GM03348 (cell line): ENCODE results near the gene UNC93A.
"Not testable (repeated sequence)": the region's sequence is repeated elsewhere in the genome, so short reads cannot be mapped to it uniquely, and the experiment has no call there.

Experiments
- DNase-seq: peaks from one replicate; pipeline ENCODE4 v3.0.0; 2012; ENCODE audit warnings: low spot score

Gene UNC93A

DNA sequence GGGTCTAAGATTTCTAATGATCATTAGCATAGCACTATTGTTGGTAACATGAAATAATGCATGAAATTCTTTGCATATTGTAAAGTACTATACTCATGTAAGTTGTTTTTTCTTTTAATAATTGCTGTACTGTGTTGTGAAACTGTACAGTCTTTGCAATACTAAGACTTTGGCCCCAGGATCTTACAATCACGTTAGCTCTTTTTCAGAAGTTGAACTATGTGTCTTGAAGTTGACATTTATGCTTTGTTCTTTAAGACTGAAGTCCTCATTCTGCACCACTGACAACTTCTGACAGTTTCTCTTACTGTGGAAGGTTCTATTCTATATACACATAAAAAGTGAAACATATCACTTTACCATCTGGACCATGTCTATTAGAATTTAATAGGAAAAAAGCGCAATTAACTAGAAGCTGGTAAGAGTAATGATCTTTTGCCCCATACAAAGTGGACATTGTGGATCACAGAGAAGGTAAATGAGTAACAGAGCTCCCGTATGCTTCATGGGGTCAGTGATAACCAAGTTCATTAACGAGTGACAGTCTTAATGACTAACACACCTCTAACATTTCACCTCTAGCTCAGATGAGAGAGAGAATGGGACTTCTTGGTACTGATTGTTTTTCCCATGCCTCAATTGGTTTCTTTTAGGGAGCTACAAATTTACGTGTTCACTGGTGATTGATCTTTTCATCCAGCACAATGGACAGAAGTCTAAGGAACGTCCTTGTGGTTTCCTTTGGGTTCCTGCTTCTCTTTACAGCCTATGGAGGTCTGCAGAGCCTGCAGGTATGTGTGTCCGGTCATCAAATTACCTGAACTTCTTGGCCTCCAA, at the start of gene UNC93A:
TSS of gene UNC93A (plus strand) at position 530 of the 837 bp plus-strand sequence. CDS start at position 705, 175 bp downstream.
- DNase-seq, result no peak

DNA sequence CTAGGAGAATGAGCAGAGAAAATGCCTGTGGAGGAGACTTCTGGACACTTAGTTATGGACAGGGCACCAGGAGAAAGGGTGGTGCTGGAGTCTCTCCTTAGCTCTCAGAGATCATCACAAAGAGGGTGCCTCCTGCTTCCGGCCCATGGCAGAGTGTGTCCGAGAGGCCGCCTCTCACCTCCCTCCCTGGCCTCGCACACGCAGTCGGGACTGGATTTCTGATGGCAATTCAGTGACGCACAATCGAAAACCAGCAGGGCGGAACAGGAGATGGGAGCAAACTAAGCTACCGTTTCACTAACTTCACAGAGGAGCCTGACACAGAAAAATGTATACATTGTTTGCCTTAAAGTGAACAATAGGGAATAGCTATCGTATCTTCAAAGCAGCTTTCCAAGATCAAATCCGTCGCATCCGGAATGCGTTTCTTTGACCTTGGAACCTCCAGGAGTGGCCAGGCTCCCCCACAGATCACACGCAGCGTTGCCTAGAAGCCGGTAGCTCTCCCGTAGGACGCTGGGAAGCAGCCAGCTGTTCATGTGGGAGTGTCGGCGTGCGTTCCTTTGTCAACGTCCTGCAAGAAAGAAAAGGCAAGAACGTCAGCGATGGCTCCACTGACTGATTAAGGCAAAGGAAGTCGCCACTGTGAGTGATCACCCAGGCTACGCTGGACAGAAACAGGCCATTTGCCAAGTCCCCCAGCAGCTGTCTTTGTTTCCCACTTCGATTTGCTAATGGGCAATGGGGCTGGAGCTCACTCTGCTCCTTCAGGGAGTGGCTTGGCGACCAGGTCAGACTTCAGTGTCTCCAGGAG, 49.6 kb upstream of the UNC93A start:
- not testable (repeated sequence) for DNase-seq

DNA sequence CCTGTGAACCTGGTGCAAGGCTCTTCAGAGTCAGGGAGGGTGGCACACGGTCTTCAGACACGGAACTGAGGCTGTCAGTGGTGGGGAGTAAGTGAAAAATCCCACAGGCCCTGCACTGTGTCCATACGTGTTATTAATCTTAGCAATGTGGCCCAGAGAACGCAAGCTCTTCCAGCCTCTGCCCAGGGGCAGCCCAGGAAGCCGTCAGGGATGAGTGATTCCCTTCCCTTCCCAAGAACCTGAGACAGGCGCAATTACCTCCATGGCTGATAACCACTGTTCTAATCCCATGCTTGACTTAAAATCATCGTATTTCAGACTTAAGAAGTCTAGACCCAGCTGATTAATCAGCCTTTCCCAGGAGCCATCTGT, 49.0 kb upstream of the UNC93A start:
- not testable (repeated sequence) for DNase-seq

DNA sequence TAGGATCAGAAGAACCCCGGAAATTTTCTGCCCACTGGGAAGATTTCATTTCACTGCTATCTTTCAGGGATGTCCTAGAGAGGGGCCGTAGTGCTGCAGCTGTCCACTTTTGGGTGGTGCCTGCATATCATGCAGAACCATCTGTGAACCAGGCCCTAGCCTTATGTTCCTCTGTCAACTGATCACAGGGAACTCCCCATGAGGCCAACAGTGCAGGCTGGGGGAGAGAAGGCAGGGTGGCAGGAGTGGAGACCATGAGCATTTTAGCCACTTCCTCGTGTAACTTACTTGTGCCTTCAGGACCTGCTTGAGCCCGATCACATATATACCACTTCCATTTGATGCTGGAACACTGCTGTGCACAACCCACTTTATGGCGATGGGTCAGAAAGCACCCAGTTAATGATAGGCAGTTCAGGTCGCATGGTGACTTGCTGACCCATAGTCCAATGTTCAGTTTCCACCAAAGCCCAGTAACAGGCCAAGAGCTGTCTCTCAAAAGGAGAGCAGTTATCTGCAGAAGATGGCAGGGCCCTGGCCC, 48.5 kb upstream of the UNC93A start:
- DNase-seq, result not testable (repeated sequence)

DNA sequence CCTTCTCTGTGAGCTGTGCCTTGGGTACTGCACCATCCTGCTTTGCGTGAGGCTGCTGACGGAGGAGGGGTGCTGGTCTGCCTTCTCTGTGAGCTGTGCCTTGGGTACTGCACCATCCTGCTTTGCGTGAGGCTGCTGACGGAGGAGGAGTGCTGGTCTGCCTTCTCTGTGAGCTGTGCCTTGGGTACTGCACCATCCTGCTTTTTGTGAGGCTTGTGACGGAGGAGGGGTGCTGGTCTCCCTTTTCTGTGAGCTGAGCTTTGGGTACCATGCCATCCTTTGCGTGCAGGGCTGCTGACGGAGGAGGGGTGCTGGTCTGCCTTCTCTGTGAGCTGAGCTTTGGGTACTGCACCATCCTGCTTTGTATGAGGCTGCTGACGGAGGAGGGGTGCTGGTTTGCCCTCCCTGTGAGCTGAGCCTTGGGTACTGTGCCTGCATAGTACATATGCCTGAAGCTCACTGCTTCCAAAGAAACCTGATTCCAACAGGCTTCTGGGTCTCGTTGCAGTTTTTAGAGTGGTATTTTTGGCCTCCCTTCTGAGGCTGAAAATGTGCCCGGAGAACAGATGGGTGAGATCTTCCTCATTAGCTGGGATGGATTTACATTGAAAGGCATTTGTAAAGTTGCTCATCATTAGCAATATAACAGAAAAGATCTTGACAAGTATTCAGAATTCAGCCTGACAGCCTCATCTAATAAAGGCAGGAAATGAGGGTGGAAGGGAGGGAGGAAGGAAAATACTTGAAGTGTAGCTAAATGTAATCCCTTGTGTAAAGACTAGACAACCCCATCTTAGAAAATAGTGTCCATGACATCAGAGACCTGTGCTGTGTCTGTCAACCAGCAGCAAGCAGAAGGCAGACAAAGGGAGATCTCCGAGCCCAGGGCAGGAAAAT, 46.8 kb upstream of the UNC93A start:
- no peak for DNase-seq

DNA sequence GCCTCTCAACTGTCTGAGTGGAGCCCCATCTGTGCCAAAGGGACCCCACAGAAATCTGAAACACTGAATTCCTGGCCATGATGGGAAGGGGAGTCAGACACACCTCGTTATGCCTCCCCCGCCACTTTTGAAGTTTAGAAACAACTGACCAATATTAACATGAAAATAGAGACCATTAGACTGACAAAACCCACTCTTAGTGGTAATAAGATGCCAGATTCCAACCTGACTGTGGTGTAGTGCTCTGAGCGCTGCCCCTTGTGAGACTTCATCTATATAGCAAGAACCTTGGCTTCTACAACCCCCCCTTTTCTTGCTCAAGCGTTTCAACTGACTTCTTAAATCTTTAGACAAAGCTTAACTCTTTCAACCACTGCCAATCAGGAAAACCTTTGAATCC, 46.1 kb upstream of the UNC93A start:
- no peak for DNase-seq

DNA sequence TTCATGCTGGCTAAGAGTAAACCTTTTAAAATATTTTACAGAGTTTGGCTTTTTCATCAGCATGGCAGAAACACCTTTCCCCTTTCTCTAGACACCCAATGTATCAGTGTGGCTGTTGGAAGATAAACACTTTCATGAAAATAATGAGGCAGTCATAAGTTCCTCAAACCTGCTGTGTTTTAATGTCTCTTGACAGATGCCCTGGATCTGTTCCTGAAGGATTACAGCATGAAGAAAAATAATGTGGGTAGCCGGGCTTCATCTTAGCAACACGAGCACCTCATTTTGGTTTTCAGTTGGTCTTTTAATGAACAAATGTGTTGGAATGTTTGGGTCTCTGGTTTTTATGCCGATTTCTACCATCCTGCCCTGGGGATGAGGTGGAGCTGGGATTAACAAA, 45.5 kb upstream of the UNC93A start:
- DNase-seq, result no peak

DNA sequence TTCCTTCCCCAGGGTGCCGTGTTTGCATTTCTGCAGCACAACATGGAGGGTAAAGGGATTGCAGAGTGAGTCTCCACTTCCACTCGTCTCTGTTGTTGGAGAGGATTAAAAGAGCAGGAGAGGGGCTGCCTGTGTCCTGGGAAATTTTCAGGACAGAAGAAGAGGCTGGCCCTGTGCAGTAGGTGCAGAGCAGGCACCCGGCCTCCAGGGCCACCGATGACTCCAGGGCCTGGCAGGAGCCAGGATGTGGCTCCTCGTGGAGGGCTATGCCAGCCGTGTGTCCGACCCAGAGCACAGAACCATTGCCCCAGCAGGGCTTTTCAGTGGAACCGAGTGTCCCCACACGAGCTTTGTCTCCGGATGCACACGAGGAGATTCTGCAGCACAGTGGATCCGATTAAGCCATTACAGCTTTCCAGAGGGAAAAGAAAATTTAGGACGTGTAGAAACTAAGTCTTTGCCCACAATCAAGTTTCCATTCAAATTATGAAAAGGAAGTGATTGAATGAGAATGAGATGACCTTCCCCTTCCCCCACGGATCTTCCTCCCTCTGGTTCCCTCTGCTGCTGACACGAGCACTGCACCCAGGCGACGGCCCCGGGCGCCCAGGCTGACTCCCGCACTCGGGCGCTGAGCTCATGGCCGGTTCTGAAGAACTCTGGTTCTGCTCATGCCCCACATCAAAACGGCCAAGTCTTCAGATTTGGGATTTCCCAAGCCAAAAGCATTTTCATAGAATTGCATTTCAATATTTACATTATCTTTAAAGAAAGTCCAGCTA, 43.1 kb upstream of the UNC93A start:
- no peak for DNase-seq

DNA sequence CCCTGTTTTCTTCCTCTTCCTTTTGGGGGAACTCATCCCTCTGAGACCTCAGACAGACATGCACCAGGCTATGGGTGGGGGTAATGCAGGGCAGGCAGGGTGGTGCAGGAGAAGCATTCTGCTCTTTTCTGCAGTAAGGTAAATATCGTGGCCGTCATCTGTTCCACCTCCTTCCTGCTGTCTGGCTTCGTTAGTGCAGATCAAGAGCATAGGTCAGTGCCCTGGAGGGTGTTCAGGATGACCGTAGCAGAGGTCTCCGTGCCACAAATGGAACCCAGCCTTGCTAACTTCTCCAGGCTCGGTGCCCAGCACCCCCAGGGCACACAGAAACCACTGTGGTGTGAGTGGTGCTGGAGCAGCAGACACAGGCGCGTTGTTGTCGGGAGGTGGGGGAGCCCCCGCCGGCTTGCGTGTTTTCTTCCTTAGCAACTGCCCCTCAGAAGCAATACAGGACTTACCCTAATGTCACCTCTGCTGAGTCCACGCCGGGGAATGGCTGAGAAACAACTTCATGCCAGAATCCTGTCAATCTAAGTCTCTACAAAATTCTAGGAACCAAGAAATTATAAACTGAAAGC, 42.1 kb upstream of the UNC93A start:
- not testable (repeated sequence) for DNase-seq

DNA sequence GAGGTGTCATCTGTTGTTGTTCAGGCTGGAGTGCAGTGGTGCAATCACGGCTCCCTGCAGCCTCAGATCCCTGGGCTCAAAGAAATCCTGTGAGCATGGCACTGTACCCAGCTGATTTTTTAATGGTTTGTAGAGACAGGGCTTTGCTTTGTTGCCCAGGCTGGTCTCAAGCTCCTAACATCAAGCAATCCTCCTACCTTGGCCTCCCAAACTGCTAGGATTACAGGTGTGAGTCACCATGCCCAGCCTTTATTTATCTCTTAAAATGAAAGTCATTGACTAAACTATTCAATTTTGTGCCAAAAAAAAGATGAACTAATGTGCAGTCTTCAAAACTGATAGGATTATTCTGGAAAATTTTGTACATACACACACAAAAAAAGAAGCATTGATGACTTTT, 38.8 kb upstream of the UNC93A start:
- no peak for DNase-seq

DNA sequence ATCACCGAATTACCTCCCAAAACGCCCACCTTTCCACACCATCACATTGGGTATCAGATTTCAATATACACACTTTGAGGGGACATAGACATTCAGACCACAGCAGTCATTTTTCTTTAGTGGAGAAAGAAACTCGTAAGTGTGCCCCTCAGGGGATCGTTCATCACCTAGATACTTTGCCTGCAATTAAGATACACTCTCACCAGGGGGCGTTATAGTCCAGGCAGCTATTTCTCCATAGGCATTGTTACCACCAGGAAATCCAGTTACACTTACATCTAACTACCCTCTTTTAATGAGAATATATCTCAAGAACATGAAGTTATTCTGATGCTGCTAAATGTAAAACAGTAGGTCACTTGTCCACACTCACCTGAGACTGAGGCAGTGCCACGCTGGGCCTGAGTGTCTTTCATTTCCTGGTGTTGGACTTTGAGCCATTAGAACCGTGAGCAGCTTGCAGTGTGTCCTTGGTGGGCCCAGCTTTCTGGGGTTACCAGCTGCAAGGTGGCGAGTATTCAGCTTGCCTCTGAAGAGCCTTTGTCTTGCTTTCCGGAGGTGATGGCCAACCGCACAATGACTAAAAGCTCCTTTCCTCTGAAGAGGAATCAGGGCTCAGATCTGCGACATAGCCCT, 35.1 kb upstream of the UNC93A start:
- DNase-seq, result no peak

DNA sequence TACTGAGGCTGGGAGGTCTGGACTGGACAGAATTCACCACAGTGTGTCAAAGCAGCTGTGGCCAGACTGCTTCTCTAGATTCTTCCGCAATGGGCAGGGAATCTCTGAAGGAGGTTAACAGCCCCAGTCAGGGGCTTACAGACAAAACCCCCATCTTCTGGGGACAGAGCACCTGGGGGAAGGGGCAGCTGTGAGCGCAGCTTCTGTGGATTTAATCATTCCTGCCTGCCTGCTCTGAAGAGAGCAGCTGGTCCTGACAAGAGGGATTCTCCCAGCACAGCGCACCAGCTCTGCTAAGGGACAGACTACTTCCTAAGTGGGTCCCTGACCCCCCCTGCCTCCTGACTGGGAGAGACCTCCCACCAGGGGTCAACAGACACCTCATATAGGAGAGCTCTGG, 32.5 kb upstream of the UNC93A start:
- no peak for DNase-seq

DNA sequence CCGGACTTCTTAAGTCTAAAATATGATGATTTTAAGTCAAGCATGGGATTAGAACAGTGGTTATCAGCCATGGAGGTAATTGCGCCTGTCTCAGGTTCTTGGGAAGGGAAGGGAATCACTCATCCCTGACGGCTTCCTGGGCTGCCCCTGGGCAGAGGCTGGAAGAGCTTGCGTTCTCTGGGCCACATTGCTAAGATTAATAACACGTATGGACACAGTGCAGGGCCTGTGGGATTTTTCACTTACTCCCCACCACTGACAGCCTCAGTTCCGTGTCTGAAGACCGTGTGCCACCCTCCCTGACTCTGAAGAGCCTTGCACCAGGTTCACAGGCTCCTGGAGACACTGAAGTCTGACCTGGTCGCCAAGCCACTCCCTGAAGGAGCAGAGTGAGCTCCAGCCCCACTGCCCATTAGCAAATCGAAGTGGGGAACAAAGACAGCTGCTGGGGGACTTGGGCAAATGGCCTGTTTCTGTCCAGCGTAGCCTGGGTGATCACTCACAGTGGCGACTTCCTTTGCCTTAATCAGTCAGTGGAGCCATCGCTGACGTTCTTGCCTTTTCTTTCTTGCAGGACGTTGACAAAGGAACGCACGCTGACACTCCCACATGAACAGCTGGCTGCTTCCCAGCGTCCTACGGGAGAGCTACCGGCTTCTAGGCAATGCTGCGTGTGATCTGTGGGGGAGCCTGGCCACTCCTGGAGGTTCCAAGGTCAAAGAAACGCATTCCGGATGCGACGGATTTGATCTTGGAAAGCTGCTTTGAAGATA, 24.9 kb upstream of the UNC93A start:
- DNase-seq, result not testable (repeated sequence)

DNA sequence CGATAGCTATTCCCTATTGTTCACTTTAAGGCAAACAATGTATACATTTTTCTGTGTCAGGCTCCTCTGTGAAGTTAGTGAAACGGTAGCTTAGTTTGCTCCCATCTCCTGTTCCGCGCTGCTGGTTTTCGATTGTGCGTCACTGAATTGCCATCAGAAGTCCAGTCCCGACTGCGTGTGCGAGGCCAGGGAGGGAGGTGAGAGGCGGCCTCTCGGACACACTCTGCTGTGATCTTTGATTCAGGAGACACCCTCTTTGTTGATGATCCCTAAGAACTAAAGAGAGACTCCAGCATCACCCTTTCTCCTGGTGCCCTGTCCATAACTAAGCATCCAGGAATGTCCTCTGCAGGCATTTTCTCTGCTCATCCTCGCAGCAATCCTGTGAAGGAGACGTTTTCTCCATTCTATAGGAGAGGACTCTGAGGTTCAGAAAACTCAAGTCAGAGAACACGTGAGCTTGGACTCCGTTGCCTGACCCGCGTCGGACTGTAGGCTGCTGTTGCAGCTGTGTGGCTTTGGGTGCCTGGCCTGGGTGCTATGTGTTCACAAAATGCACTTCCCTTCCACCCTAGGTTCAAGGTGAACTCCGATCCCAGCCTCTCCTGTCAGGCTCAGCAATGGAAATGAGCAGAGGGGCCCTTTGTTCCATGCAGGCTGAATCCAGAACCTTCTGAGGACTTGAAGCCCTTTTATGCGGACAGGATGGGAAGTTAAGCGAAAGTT, 24.1 kb upstream of the UNC93A start:
- DNase-seq, result no peak

DNA sequence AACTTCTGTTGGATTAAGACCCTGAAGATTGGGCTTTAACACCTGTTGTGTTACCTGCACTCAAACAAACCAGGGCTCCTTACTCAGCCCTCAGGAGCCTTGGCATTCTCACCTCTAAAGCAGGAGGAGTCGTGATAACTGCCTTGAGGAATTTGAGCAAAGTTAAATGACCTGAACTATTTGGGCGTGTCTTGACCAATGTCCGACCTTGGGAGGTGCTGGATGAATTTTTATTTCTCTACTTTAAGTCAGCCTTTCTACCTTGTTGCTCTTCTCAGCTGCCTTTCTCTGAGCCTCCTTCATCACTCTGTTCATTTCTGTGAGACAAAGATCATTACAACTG, 23.6 kb upstream of the UNC93A start:
- not testable (repeated sequence) for DNase-seq

DNA sequence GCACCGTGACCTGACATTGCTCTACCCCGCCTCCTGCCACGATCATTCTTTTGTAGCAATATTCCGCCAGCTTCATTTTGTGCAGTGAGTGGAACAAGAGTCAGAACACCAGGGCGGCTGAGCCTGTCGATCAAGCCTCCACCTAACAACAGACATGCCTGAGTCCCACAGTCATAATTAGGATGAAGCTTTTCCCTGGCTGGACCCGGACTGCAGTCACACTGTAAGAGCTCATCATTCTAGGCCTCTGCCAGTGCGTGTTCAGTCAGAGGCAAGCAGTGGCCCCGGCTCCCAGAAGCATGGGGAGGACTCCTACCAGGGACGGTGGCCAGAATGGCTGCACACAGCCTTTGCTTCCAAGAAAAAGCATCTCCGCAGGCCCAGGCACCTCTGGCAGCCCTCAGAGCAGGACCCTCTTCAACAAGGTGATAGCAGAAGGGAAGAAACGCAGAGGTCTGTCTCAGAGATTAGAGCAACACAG, 23.2 kb upstream of the UNC93A start:
- no peak for DNase-seq

DNA sequence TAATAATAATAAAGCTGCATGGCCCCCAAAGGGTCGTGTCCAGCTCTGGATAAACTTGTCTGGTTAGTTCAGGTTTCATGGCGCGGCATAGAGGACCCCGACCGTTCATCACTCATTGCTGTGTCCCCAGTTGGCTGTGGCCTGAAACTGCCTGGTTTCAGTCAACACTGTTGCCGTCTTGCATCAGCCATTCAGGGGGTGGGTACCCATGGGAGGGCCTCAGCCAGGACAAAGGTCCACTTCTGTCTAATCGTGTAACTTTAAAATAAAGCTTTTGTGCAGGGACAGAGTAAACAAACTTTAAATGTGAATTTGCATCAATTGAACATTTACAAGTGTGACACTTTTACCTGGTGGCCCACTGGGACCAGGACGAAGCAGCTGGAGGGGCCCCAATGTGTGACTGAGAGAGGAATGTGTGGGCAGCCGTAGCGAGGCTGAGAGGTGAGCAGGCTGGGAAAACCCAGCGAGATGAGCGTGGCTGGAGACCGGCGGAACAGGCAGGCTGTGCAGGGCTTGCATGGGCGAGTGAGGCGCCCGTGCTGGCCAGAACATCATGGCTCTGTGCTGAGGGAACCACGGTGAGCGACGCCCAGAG, 22.3 kb upstream of the UNC93A start:
- DNase-seq, result no peak
